Endometrial microvascular endothelial cells (primary cell): ENCODE measurements around the gene HES3. TPM values are rescaled to one million over a fixed set of nuclear protein-coding genes. Genes with fewer than 3 reads are reported as not detected.

Experiments
- in situ Hi-C: cut with HindIII; loops from 2 replicates; pipeline ENCODE4 v1.10.0; 2017; ENCODE audit warnings: low sequenced_read_pairs, low pct_unique_long_range_greater_than_20kb; ENCODE audit errors: inconsistent ontology term
- total RNA-seq: library from RNA; depleted of rRNA; stranded (reverse); fragments of >200 nt; gene quantifications from one replicate; pipeline ENCODE4 v1.2.3, GENCODE V29; 2015; ENCODE audit errors: inconsistent ontology term

HES3 gene
- total RNA-seq, 1 donor from 2014 or later: not detected

GRCh38 chr1:6243053-6243834, 735 bp upstream of the HES3 start:
- in situ Hi-C loops: no loop called here

DNA sequence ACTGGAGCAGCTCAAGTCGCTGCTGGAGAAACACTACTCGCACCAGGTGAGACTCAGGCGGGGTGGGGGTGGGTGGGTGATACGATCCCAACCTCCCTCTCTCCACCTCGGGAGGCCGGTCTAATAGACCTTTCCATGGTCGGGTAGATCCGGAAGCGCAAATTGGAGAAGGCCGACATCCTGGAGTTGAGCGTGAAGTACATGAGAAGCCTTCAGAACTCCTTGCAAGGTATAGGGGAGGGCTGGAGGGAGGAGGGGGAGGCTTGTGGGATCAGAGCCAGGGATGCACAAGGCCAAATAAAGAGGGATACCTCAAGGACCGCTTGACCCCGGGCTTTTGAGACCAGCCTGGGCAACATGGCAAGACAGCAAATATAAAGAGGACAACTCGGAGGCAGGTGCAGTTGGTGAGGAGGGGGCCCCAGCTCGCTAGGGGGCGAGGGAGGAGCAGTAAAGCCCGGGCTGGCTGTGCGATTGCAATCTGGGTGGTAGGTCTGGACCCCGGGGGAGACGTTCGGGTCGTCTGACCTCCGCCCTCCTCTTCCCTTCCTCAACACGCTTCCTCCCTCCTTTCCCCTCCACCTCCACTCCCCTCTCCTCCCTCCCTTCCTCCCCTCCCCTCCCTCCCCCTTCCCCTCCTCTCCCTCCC, 546 bp downstream of the HES3 start:
- in situ Hi-C loops: no loop called here

- in situ Hi-C loops: no loop called here
Observed at GRCh38 chr1:6245086-6245868, 1.3 kb downstream of the HES3 start.

- in situ Hi-C loops: no loop called here
Observed at GRCh38 chr1:6245869-6246496, 2.0 kb downstream of the HES3 start.

- in situ Hi-C loops: no loop called here
Observed at GRCh38 chr1:6246497-6247467, 2.8 kb downstream of the HES3 start.

DNA sequence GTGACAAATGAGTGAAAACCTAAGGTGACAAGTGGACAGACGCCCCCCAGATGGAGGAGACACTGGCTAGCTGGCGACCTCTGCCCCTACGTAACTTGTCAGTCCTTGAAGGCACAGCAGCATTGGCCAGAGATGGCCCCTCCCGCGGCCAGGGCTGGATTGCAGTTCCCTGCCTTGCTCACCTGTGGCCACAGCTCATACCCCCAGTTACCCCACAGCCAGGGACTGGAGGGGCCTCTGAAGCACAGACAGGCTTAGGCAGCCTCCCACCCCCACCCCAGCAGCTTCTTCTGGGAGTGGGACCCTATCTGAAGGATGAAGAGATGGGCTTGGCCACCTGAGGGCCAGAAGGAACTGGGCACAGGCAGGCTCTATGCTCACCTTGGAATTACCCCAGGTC, 3.7 kb downstream of the HES3 start:
- in situ Hi-C loops: no loop called here

DNA sequence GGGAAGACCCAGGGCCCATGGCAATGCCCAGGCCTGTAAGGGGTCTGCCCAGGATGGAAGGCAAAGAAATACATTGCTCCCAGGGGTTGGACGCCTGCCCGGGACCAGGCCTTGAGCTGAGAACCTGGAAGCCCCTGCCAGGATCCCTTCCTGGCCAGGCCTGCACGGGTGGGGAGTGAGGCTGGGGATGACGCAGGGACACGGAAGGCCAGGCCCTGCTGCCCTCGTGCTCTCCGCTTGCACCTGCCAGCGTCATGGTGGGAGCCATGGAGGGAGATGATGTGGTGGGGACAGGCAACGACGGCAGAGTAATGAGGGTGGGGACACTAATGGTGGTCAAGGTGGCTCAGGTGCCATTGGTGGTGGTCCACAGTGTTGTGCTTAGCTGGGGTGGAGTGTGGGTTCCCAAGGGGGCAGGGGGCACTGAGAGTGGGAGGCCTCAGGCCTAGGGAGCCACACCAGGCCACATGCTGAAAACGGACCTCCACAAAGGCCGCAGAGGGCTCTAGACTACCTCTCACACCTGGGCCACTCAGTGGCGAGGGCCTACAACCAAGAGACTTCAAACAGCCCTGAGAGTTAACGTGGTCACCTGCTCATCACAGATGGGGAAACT, 4.3 kb downstream of the HES3 start:
- in situ Hi-C loops: no loop called here

DNA sequence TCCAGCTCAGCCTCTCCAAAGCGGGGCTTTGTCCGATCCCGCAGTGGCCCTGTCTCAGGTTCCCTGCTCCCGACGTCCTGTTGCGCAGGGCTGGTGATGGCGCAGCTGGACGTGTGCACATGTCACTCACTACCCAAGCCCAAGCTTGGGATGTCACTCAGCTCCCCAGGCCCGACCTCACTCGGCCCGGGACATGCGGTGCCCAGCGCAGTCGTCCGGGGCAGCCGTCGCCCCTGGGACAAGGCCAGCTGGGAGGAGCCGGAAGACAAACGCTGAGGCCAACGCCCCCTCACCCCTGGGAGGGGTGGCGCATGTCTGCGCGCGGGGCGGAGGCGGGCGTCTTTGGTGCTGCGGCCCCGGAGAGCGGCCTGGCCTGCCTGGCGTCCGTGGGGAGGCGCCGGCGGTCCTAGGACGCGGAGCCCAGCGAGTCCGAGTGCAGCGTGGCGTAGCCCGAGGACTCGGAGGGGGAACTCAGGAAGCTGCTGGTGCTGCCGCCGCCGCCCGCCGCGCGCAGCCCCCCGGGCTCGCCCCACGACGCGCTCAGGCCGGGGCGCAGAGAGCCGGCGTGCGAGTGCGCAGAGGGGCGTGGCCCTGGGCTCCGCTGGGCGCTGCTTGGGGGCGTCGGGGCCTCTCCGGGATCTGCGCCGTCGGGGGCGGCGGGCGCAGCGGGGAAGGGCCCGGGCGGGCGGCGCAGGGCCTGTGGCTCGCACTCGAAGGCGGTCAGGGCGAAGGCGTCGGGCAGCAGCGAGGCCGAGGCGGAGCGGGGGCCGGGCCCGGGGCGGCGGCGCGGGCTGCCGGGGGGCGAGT, 5.2 kb downstream of the HES3 start:
- in situ Hi-C loops: no loop called here

DNA sequence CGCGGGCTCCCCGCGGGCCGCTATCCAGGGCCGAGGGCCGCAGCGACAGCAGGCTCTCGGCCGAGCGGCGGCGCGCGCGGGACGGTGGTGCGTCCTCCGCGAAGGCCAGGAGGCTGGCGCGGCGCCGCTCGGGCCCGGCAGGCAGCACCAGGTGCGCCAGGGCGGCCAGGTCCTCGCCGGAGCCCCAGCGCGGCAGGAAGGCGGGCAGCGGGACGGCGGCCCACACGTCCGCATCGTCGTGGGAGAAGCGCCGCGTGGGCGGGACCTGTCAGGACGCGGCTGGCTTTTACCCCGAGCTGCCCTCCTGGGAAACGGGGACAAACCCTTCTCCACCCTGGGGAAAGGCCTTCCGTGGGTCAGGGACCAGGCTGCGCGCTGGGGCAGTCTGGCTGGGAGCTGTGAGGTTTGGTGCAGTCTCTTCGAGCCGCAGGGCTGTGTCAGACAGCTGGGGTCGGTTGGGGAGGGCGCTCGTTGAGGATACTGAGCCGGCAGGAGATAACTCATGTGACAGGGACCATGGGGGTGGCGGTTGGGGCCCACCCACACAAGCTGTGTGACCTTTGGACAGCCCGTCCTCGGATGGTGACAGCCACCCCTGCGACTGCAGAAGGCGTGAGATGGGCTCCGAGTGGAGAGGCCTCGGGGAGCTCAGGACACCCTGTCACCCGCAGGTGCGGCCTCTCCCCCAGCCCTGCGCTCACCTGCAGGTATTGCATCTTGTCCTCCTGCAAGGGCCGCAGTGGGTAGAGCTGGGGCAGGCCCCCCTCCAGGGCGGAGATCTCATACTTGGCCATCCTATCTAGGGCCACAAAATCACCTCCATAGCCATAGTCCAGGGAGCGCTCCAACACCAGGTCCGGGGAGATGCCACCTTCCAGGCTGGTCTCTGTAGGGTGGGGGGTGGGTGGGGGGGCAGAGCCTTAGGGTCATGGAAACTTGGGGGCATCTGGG, 6.0 kb downstream of the HES3 start:
- in situ Hi-C loops: no loop called here

- in situ Hi-C loops: no loop called here
Observed at GRCh38 chr1:6251233-6251632, 7.3 kb downstream of the HES3 start.

DNA sequence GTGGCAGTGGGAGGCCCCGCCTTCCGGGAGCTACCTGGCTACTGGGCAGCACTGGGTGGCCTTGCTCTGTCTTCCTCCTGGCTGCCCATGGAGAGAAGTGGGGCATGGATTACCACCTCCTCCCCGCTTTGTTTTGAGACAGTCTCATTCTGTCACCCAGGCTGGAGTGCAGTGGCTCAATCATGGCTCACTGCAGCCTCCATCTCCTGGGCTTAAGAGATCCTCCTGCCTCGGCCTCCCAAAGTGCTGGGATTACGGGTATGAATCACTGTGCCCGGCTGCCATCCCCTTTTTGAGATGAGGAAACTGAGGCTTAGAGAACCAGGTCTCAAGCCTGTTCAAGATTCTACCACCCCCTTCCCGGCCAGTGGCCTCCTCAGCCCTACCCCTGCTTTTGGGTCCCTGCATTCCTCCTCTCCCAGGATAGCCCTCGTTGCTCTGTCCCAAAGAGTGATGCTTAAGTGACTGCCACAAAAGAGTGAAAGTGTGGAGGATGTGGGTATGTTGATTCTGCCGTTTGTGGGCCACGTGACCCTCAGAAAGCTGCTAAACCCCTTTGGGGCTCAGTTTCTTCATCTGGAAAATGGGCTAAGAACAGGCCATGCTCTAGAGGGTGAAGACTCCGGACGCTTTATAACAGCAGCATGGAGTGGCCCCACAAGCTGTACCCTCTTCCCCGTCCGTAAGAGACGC, 7.8 kb downstream of the HES3 start:
- in situ Hi-C loops: no loop called here

DNA sequence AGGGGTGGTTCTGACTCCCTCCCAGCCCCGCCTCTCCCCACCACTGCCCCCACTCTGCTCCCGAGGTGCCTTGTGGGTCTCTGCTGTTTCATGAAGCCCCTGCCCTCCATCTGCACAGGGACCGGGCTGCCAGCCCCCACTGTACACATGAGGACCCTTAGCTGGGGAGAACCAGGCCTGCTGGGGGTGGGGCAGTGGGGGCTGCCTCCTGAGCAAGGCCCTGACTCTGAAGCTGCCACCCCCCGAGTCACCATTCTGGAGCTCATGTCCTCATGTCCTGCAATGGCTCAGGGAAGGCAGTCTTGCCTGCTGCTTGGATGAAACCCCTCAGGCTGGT, 8.4 kb downstream of the HES3 start:
- in situ Hi-C loops: no loop called here

DNA sequence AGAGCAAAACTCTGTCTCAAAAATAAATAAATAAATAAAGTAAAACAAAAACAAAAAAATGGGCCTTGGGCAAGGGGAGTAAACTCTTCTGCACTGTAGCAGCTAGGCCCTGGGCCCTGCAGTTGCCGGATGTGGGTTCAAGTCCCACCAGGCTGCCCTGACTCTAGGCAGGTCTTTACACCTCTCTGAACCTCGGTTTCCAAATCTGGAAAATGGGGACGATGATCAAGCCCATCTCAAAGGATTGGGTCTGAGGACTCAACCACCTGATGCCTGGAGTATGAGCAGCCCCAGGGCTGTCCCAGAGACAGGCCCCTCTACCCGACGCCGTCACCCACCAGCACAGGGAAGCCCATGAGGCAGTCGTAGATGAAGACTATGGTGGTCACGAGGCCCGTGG, 9.4 kb downstream of the HES3 start:
- in situ Hi-C loops: no loop called here

- in situ Hi-C loops: no loop called here
Observed at GRCh38 chr1:6254691-6255090, 10.7 kb downstream of the HES3 start.

DNA sequence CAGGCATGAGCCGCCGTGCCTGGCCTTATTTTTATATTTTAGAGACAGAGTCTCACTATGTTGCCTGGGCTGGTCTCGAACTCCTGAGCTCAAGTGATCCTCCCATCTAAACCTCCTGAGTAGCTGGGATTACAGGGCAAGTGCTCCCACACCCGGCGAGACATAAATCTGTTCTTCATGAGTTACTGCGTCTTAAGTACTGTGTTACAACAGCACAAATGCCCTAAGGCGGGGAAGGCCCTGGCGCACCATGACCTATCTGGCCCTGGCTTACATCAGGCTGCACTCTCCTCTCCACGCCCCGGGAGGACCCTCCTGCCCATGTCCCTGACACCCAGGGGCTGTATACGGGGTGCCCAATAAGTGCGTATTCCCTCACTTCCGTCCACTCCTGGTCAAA, 12.7 kb downstream of the HES3 start:
- in situ Hi-C loops: no loop called here

DNA sequence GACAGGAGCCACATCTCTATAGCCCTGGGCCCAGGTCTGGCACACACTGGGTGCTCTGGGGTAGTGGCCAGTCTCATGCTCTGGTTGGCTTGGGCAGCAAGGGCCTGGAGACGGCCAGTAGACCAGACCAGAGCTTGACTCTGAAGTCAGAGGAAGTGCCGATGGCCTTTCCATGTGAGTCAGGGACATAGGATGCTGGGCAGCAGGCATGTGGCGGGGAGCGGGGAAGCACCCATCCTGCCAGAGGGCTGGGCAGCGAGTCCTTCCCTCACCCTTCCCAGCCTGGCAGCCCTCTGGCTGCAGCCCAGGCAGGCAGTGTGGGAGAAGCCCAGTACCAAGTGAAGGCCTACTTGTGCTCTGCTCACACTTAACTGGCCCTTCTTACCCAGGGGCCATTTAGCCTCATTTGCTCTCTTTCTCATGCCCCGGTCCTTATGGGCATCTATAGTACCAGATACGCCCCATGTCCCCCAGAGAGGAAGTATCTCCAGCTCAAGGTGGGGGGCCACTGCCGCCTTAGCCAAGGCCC, 13.6 kb downstream of the HES3 start:
- in situ Hi-C loops: no loop called here
